OCI-M2 (cell line): ENCODE data around the gene BBIP1.
A peak's percentile ranks its signal among the peaks of the same experiment; 100 is the strongest.

Experiments
- DNase-seq: peaks from one replicate; lab custom pipeline; 2025; ENCODE audit not compliant: unreplicated experiment; lab: John Stamatoyannopoulos, UW

The BBIP1 gene, protein sequence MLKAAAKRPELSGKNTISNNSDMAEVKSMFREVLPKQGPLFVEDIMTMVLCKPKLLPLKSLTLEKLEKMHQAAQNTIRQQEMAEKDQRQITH

DNA sequence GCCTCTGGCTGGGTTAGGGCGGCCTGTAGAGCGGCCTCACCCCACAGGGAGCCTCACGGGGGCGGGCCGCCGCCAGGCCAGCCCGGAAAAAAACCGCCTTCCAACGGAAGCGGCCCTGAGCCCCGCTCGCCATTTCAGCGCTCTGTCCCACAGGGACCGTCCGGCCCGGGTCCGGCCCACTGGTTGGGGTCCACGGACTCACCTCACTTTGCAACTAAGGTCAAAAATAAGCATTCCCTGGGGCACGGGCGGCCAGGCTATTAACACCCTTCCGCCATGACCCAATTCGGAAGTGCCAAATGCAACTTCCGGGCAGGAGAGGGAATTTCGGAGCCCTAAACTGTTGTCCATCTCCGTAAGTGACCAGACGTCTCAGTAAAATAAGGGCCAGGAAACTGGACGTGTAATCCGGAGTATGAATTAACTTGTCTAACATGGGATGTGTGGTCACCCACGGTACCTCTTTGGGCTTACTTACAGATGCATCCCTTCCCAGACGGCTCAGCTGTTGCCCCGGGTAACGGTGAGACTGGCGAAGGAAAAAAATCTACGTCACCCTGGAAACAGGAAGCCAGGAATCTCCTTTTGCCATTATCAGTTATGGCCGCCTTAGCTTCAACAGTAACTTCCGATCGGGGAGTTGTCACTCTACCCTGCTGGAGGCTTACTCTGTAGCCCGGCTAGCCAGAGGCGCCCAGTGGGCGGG lies at the start of gene BBIP1:
BBIP1 (minus strand) TSS at position 538 of the 706 bp plus-strand sequence. CDS start 1,023 bp downstream, outside the sequence.
- DNase-seq: peak; percentile 85

- no peak for DNase-seq
Measured at GRCh38 chr10:110967645-110968044, 48.7 kb upstream of the BBIP1 start.

GRCh38 chr10:110967009-110967630 lies 48.1 kb upstream of the BBIP1 start:
- no peak for DNase-seq

- DNase-seq: no peak
Measured at GRCh38 chr10:110966146-110966545, 47.2 kb upstream of the BBIP1 start.

DNA sequence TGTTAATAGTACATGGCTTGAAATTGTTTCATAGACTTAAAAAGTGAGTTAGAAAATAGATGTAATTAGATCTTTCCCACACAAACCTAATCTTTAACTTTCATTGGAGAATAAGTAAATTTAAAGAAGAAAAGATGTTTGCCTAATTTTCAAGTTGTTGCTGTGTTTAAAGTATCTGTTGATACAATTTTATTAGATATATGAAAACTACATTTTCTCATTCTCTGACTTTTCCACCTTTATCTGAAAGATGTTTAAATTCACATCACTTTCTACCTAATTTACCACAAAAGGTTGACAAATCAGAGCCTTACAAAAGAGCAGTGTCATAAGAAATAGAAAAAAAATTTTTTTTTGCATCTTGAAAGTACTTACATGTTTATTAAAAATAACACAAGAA lies 46.2 kb upstream of the BBIP1 start:
- no peak for DNase-seq

- no peak for DNase-seq
Measured at GRCh38 chr10:110964681-110965080, 45.7 kb upstream of the BBIP1 start.

DNA sequence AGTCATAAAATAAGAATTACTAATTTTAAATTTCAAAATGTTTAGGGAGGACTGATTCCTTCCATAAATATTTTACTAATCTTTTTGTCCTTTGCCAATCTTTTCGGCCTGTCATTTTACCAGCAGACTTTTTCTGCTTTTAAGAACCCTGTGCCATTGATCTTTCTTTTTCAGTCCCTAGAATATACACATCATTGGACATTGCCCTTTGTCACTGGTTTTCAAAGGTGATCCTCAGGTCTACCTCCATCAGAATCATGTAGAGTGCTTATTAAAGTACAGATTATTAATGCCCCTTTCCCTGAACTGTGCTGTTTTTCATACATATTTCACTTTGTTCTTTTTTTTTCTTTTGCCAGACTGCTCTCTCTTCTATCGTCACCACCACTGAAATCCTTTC lies 44.2 kb upstream of the BBIP1 start:
- DNase-seq: no peak

- DNase-seq: no peak
Measured at GRCh38 chr10:110962443-110962842, 43.5 kb upstream of the BBIP1 start.

- no peak for DNase-seq
Measured at GRCh38 chr10:110960333-110960712, 41.3 kb upstream of the BBIP1 start.

DNA sequence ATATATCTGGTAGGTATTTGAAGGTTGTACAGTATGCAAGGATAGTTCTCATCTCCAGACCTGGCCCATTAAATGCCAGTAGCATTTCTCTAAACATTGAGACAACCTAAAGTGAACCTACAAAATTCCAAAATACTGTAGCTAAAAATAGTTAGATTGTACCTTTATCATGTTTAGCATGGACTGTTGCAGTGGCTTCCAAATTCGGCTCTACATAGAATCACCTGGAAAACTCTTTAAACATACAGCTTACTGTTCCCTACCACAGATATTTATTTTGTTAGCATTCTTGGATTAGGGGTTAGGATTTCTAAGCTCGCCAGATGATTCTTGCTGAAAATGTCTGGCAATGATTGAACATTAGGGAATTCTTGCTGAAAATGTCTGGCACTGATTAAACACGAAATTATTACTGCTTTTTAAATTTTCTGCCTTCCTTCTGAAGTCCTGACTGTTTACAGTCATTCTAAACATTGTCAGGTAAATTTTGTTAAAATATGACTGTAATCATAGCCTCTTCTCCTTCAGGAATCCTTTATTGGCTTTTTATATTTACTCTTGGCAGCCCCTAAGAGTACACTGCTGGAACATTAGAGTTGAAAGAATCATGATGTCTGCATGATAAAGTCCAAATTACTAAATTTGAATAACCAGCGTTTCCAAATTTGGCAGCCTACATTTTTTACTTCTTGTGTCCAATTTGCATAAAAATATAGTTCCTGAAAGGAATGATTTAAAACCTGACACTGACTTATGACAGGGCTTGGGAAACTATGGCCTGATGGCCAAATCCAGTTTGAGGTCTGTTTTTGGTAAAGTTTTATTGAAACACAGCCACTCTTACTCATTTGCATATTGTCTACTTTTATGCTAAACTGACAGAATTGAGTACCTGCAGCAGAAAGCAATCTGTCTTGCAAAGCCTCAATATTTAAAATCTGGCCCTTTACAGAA lies 40.7 kb upstream of the BBIP1 start:
- DNase-seq: no peak

GRCh38 chr10:110957606-110958005 lies 38.6 kb upstream of the BBIP1 start:
- no peak for DNase-seq

DNA sequence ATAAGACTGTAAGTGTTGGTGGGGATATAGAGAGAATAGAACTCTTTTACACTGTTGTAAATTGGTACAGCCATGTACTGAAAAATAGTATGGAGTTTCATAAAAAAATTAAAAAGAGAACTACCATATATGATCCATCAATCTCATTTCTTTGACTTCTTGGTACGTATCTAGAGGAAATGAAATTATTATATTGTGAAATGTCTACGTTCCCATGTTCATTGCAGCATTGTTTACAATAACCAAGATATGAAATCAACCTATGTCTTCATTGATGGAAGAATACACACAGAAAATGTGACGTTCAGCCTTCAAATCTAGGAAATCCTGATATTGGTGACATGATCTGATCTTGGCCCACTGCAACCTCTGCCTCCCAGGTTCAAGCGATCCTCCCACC lies 32.4 kb upstream of the BBIP1 start:
- DNase-seq: no peak

DNA sequence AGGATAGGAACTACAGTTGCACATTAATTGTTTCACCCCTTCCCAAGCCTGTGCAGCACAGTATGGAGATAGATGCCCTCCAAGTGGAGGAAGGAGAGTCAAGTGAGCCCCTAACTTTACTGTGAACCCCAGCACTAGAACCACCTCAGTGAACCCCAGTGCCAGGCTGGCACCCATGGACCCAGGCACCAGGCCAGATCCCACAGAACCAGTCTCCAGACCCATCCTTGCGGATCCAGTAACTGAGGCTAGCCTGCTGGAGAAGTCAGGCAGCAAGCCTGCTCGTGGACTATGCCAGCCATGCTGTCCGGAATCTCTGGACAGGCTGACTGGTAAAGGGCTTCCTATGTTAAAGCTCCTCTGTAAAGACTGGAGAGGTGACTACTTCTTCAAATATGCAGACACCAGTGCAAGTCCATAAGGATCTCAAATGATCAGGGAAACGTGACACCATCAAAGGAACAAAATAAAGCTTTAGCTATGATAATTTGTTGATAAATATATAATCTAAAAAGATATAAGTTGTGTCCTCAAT lies 28.1 kb upstream of the BBIP1 start:
- DNase-seq: no peak

DNA sequence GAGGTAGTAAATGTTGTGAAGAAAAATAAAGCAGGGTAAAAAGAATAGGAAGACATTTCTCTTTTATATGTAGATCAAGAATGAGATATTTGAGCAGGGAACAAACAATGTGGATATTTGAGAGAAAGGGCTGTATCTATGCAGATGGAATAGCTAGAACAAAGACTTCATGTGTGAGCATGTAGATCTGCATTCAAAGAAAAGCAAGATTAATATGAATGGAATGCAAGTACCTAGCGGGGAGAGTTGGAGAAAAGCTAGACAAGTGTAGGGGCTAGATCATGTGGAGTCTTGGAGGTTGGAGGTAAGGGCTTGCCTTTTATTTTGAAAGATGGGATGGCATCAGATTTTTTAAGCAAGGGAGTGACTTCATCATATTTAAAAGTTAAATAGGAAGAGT lies 27.5 kb upstream of the BBIP1 start:
- no peak for DNase-seq

DNA sequence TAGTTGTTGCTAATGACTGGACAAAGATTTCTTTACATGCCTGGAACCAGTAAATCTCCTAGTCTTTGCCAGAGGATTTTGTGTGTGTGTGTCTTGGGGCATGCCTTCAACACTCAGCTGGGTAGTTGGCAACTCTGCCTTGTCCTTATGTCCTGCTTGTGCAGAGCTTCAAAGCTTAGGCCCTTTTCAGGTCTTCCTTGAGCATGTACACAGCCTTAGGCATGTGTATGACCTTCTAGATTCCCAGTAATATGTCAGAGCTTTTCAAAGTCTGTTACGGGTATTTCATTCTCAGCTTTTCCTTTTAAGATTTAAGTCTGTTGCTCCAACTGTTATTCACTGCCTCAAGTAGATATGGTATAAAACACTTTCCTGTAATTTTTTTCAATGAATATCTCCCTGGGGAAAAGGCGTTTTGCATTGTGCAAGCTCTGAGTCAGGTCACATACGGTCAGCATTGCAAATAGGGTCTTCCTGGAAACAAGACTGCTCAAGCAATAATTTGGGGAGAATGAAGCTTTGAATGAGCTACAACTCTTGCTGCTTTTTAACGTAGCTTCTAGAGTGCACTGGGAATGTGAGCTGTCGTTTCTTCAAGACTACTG lies 25.9 kb upstream of the BBIP1 start:
- DNase-seq: no peak

- no peak for DNase-seq
Measured at GRCh38 chr10:110939419-110939818, 20.4 kb upstream of the BBIP1 start.

GRCh38 chr10:110936757-110937156 lies 17.8 kb upstream of the BBIP1 start:
- no peak for DNase-seq

DNA sequence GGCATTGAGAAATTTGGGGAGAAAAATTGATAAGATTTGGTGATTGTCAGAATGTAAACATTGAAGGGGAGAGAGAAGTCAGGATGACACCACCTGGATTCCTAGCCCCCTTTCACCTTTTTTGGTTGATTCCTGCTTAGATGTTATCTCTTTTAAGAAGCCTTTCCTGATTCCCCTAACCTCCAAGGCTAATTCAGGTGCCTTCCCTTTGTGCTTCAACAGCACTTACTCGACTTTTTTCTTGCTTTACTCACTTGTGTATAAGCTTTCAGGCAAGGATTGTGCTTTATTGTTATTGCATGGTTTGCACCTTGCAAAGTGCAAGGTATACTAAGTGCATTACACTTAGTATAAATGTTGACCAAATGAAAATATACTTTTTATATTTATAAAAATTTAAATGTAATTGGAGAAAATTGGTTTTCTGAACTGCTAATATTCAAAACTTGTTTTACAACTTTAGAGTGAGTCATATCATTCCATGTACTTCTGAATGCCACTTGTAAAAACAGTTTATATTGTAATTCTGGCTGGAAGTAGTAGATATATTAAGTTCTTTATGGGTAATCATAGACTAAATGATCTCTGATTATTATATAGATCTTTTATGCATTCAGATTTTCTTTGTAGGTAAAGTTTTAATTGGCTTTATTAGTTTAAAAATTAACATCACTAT lies 13.7 kb upstream of the BBIP1 start:
- no peak for DNase-seq

- no peak for DNase-seq
Measured at GRCh38 chr10:110931769-110932381, 12.9 kb upstream of the BBIP1 start.

DNA sequence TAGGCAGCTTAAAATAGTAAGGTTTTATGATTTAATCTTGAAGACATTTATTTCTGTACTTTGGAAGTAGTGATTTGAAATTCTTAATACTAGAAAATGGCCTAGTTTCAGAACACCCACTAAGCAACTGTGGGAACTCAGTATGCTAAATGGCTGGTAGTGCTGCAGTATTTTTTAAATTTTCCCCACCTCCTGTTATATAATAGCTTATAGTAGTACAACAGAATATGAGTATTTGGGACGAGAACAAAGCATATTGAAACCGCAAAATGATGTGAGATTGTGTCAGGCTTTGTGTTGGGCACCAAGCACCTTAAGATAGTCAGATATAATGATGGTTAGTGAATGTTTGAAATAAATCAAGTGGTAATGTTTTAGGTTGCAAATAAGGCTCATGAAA lies 8.5 kb upstream of the BBIP1 start:
- no peak for DNase-seq
